HG02623 (cell line): ENCODE data around the gene PGAM2.
"Not testable (repeated sequence)": the region's sequence is repeated elsewhere in the genome, so short reads cannot be mapped to it uniquely, and the experiment has no call there.

Experiments
- ATAC-seq: cut with Tn5 transposase; IDR thresholded peaks from one replicate; pipeline ENCODE4 v1.9.1; 2021; ENCODE audit warnings: moderate library complexity; ENCODE audit not compliant: unreplicated experiment

The PGAM2 gene

DNA sequence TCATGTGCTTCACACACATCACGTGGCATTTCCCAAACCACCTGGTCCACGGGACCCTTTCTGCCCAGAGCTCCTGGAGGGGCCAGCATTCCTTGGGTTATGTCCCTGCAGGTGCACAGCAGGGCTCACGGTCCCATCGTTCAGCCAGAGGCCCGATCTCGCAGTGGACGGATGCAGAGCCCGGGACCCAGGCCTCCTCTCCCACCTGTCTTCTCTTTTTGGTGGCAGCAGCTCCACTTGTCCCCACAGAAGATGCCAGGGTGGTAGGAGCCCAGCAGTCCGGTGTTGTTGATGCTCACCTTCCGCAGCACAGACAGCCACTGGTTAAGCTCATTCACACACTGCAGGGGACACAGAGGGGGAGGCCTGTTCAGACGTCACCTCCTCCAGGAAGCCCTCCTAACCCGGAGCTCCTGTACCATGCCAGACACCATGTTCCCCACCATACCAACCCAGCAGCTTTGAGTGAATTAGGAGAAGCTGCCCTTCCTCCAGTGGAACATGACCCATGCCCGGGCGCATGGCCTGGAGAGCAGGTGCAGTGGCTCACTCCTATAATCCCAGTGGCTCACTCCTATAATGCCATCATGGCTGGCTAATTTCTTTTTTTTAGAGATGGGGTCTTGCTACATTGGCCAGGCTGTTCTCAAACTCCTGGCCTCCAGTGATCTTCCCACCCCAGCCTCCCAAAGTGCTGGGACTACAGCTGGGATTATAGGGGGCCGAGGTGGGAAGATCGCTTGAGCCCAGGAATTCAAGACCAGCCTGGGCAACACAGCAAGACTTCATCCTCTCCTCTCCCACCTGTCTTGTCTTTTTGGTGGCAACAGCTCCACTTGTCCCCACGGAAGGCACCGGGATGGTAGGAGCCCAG lies 31.2 kb downstream of the PGAM2 start:
- ATAC-seq: not testable (repeated sequence)

DNA sequence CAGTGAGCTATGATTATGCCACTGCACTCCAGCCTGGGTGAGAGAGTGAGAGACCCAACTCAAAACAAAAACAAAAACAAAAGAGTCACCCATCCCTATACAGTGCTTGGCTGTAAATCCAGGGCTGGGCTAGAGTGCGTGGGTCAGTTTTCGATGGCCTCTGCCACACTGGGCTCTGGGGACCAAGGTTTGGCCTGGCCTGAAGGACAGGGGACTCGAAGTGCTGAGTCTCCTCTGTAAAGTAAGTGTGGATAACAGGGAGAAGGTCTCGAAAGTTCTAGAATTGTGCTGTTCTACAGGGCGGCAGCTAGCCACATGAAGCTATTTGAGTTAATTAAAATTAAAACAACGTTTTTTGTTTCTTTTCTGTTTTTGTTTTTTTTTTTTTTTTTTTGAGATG lies 33.3 kb downstream of the PGAM2 start:
- ATAC-seq: not testable (repeated sequence)

DNA sequence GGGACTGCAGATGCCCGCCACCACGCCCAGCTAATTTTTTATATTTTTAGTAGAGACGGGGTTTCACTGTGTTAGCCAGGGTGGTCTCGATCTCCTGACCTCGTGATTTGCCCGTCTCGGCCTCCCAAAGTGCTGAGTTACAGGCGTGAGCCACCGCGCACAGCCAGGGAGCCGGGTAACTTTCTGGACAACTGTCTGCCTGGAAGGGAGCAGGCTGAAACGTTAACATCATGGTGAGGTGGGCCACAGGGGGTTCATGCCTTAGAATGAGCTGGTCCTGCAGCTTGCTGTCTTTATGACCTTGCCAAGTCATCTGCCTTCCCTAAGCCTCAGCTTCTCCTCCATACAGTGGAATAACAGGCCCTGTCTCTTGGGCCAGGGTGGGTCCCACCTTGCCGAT lies 34.0 kb downstream of the PGAM2 start:
- not testable (repeated sequence) for ATAC-seq

DNA sequence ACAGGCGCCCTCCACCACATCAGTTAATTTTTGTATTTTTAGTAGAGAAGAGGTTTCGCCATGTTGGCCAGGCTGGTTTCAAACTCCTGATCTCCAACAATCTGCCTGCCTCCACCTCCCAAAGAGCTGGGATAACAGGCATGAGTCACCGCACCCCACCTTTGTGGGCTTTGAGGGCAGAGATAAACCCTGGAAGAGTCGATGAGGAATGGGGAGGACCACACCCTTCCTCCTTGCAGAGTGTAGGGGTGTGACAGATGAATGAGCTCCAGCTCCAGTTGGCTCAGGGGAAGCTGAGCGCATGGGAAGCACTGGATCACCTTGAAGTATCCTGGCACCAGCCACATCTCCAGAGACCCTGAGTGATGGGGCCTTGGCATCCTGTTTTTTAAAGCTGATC lies 35.3 kb downstream of the PGAM2 start:
- not testable (repeated sequence) for ATAC-seq

DNA sequence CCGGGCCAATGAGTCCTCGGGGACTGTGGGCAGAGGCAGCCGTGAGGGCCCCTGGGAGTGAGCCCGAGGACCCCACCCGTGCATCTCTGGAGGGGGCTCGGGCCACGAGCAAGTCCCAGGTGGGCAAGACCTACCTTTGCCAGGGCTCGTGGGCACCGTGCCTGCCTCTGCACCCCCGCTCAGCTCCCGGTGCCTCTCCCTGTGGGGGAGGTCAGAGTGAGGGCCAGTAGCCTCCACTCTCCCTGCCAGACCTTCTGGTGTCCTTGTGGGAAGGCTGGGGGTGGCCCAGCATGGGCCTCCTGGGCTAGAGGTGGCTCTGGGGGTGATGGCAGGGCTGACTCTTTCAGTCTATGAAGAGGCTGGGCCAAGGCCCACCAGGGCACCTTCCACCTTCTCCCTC lies 35.9 kb downstream of the PGAM2 start:
- not testable (repeated sequence) for ATAC-seq

DNA sequence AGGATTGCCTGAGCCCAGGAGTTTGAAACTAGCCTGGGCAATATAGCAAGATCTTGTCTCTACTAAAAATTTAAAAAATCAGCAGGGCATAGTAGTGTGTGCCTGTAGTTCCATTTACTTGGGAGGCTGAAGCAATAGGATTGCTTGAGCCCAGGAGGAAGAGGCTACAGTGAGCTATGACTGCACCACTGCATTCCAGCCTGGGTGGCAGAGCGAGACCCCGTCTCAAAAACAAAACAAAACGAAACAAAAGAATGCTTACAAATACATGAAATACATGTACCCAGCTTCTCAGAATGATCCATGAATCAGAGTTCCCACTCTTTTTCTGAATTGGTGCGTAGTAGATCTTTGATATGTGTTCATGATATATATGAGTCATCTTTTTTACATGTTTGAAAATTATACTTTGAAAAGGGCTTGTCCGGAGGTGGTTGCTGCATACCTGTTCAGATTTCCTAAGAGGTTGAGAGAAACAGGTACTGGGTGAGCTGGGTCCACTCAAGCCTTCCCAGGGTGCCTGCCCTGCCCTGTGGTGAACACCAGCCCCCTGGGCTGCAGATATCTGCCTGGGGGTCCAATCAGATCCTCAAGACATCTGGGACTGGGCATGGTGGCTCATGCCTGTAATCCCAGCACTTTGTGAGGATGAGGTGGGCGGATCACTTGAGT lies 42.4 kb downstream of the PGAM2 start:
- not testable (repeated sequence) for ATAC-seq

DNA sequence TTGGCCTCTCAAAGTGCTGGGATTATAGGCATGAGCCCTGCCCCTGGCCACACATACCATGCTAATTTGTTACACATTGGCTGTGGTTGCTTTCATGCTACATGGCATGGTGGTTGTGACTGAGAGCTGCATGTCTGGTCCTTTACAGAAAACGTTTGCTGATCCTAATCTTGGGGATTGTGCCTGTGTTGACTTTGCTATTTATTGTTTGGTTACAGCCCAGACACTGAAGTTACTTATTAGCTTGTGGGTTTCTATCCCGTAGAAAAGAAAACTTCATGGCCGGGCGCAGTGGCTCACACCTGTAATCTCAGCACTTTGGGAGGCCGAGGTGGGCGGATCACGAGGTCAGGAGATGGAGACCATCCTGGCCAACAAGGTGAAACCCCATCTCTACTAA lies 43.3 kb downstream of the PGAM2 start:
- not testable (repeated sequence) for ATAC-seq

DNA sequence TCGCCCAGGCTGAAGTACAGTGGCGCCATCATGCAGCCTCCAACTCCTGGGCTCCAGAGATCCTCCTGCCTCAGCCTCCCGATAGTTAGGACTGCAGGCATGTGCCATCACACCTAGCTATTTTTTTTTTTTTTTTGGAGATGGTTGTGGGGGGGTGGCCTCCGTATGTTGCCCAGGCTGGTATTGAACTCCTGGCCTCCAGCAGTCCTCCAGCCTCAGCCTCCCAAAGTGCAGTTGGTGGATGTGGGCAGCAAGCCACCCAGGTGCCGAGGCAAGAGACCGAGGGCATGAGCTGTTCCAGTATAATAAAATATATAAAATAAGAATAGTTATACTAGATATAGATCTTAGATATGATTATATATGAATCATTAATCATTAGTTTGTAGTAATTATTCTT lies 45.5 kb downstream of the PGAM2 start:
- not testable (repeated sequence) for ATAC-seq

DNA sequence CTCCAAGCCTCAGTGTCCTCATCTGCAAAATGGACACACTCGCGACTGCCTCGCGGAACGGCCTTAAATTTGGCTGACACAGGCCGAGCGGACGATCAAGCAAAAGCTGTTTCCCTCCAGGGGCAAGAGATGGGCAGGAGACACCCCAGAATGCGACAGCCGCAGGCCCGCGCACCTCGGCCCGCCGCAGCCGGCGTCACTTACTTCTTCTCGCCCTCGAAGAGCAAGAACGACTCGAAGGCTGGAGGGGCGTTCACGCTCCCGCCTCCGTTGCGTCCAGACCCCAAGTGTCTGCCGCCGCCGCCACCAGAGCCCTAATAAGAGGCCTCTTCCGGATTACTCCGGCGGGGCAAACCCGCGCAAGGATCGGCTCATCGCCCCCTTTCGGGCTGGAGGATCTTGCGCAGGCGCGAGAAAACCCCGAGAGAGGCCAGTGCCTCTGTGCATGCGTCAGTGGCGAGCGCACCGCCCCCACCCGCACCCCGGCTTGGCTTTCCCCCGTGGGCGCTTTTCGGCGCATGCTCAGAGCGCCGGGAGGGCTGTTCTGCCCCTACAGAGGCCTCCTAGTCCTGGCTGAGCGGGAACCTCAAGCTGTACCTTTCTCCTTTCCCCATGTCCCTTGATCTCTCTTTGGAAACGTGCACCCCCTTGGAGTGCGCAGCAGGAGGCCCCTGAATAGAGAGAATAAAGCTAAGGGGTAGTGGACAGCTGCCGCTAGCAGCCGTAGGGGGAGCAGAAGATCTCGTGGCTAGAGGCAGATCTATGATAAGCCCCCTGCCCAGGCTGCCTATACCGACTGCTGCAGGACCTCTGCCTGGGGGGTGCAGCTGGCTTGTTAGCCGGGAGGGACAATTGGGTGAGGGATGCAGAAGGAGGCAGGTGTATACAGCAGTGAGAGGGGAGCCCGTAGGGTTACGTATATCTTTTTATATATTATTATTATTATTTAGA lies 46.2 kb downstream of the PGAM2 start:
- ATAC-seq: peak; percentile 90

DNA sequence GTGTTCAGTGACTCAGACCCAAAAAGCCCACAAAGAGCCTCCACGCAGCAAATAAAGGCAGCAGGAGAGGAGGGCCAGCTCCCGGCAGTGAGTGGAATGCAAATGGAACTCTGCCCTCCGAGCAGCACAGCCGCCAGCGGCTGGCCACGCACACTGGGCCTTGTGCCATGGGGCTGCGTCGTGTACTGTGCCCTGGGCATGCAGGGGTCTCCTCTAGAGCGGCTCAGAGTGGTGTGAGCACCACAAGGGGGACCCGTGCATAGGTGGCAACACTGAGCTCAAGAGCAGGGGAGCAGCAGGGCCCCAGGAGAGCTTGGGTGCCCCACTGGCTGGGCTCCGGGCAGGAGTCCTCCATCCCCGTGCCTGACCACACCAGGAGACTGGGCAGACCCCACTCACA lies 50.3 kb downstream of the PGAM2 start:
- not testable (repeated sequence) for ATAC-seq
